HepG2 (cell line): ENCODE data around the gene PRMT2. TPM values are rescaled to one million over a fixed set of nuclear protein-coding genes. Genes with fewer than 3 reads are reported as not detected.

Source experiments
- ATAC-seq: fragments of 200-7000 bp; cut with Tn5 transposase; 3 replicates; pipeline ENCODE4 v1.9.1; 2020; ENCODE audit warnings: mild to moderate bottlenecking, moderate library complexity
- BruUV-seq: library from RNA; stranded (reverse); fragments of 400-500 nt; replicated peaks from 2 replicates; lab custom pipeline; 2021; lab: Mats Ljungman, UMichigan
- CTCF ChIA-PET: fragments of 300-600 bp; formaldehyde crosslinking; extraction: SDS; loops from one replicate; lab custom pipeline; 2021; ENCODE audit warnings: low total read pairs, inconsistent platforms, low intra/inter-chr PET ratio; lab: Yijun Ruan, JAX
- POLR2A ChIA-PET: fragments of 350-600 bp; sonication (Branson Sonifier 250); formaldehyde crosslinking; loops from one replicate; lab custom pipeline; 2020; ENCODE audit warnings: antibody characterized with exemption, inconsistent platforms; lab: Yijun Ruan, JAX
- DNase-seq: peaks from one replicate; pipeline ENCODE4 v3.0.0-alpha.2; 2015; ENCODE audit warnings: low spot score
- FAIRE-seq: peaks from 3 replicates; lab custom pipeline; 2011; peaks lifted over from hg19 to GRCh38; lab: Jason Lieb, UNC
- H2AFZ ChIP-seq: one replicate; pipeline ENCODE4 v1.6.1; 2011; ENCODE audit warnings: low read length, inconsistent platforms
- H3K27ac ChIP-seq: fragments of 300-600 bp; 3 replicates; pipeline ENCODE4 v1.8.0; 2011; ENCODE audit warnings: mixed run types, mild to moderate bottlenecking, mixed read lengths, low read length, inconsistent platforms; ENCODE audit not compliant: insufficient read depth; ENCODE audit errors: extremely low read length
- H3K27me3 ChIP-seq, 2 experiments: fragments of 200-600 bp in 1 of 2; 2 replicates in 1 of 2; 3 replicates in 1 of 2; pipeline versions ENCODE4 v1.6.0 to v1.8.0; 2011; ENCODE audit warnings: low read length in 2 of 2, mild to moderate bottlenecking in 2 of 2, moderate library complexity in 2 of 2, inconsistent platforms in 1 of 2; ENCODE audit not compliant: insufficient read depth in 2 of 2, control insufficient read depth in 1 of 2
- H3K36me3 ChIP-seq, 2 experiments: fragments of 200-600 bp in 1 of 2; replicated peaks in 1 of 2; 2 replicates in 1 of 2; 3 replicates in 1 of 2; pipeline versions ENCODE4 v1.5.1 to v1.8.0; 2011; ENCODE audit warnings: low read length in 2 of 2, inconsistent platforms in 1 of 2; ENCODE audit not compliant: insufficient read depth in 2 of 2, control insufficient read depth in 1 of 2
- H3K4me1 ChIP-seq: 2 replicates; pipeline ENCODE4 v1.5.1; 2012; ENCODE audit warnings: low read length, inconsistent platforms; ENCODE audit not compliant: insufficient read depth
- H3K4me2 ChIP-seq: 2 replicates; pipeline ENCODE4 v1.6.0; 2011; ENCODE audit warnings: low read depth, low read length, inconsistent platforms
- H3K4me3 ChIP-seq, 3 experiments: fragments of 200-600 bp in 1 of 3; sonication (generic), shearing (Covaris generic) in 1 of 3; replicated peaks in 1 of 3; 2 replicates each; pipeline ENCODE4 v1.5.1; 2011 to 2016; ENCODE audit warnings: low read length in 3 of 3, inconsistent platforms in 2 of 3, low read depth in 2 of 3, mild to moderate bottlenecking in 2 of 3, control low read depth in 1 of 3, mixed read lengths in 1 of 3; ENCODE audit not compliant: insufficient read depth in 1 of 3
- H3K79me2 ChIP-seq: one replicate; pipeline ENCODE4 v1.6.1; 2011; ENCODE audit warnings: low read length, inconsistent platforms; ENCODE audit not compliant: insufficient read depth
- H3K9ac ChIP-seq: 2 replicates; pipeline ENCODE4 v1.6.0; 2011; ENCODE audit warnings: mild to moderate bottlenecking, low read depth, low read length, inconsistent platforms; ENCODE audit not compliant: insufficient read depth
- H3K9me3 ChIP-seq: 2 replicates; pipeline ENCODE4 v1.5.1; 2012; ENCODE audit warnings: mild to moderate bottlenecking, low read length
- H4K20me1 ChIP-seq: 2 replicates; pipeline ENCODE4 v1.6.0; 2011; ENCODE audit warnings: inconsistent platforms, mild to moderate bottlenecking, low read length, moderate library complexity; ENCODE audit not compliant: insufficient read depth
- ATF7 ChIP-seq, 2 experiments: fragments of 450-650 bp in 1 of 2; sonication (generic) in 1 of 2; formaldehyde crosslinking in 1 of 2; IDR thresholded peaks; 2 replicates each; pipeline versions ENCODE4 v1.4.0 to v1.6.1; 2016 to 2020; ENCODE audit warnings: antibody characterized with exemption in 1 of 2, mild to moderate bottlenecking in 1 of 2, missing genetic modification reagents in 1 of 2
- FUBP1 ChIP-seq: sonication (generic); formaldehyde crosslinking; IDR thresholded peaks from 2 replicates; pipeline ENCODE4 v1.5.1; 2020; ENCODE audit warnings: missing genetic modification reagents, mild to moderate bottlenecking, borderline replicate concordance
- HNRNPLL ChIP-seq: fragments of 200-400 bp; formaldehyde crosslinking; IDR thresholded peaks from 2 replicates; pipeline ENCODE4 v1.6.1; 2017; ENCODE audit warnings: mild to moderate bottlenecking, low read depth, low read length; ENCODE audit not compliant: poor library complexity, severe bottlenecking
- IRF2 ChIP-seq: IDR thresholded peaks from 2 replicates; pipeline ENCODE4 v1.6.1; 2018; ENCODE audit warnings: missing genetic modification reagents, missing compliant biosample characterization
- MIER2 ChIP-seq: IDR thresholded peaks from 2 replicates; pipeline ENCODE4 v1.6.1; 2016; ENCODE audit warnings: missing biosample characterization, missing genetic modification reagents
- MYC ChIP-seq: sonication (generic); formaldehyde crosslinking; IDR thresholded peaks from 2 replicates; pipeline ENCODE4 v1.9.0; 2021; ENCODE audit warnings: missing genetic modification reagents, borderline replicate concordance
- TOPORS ChIP-seq: sonication (generic); formaldehyde crosslinking; IDR thresholded peaks from 2 replicates; pipeline ENCODE4 v1.8.0; 2023; ENCODE audit warnings: mild to moderate bottlenecking, missing genetic modification reagents
- ZIK1 ChIP-seq: sonication (generic); formaldehyde crosslinking; IDR thresholded peaks from 2 replicates; pipeline ENCODE4 v1.5.0; 2020; ENCODE audit warnings: mild to moderate bottlenecking, low read depth, missing genetic modification reagents, borderline replicate concordance
- ZNF30 ChIP-seq: sonication (generic); formaldehyde crosslinking; IDR thresholded peaks from 2 replicates; pipeline ENCODE4 v1.5.0; 2020; ENCODE audit warnings: mild to moderate bottlenecking, missing genetic modification reagents
- ZNF552 ChIP-seq: sonication (generic); formaldehyde crosslinking; IDR thresholded peaks from 2 replicates; pipeline ENCODE4 v1.9.0; 2022; ENCODE audit warnings: missing genetic modification reagents, mild to moderate bottlenecking, borderline replicate concordance
- ZNF616 ChIP-seq: sonication (generic); formaldehyde crosslinking; IDR thresholded peaks from 2 replicates; pipeline ENCODE4 v1.5.0; 2020; ENCODE audit warnings: low read depth, mild to moderate bottlenecking, missing genetic modification reagents
- WGBS: methylation state at CpG from one replicate; pipeline ENCODE4 v1.1.6; 2017; ENCODE audit warnings: low lambda C conversion rate; 5-methylcytosine and 5-hydroxymethylcytosine counted together
- in situ Hi-C: cut with HindIII; loops from 2 replicates; pipeline ENCODE4 v1.10.0; 2017; ENCODE audit warnings: low pct_unique_long_range_greater_than_20kb; ENCODE audit not compliant: extremely low pct_ligation_motif_present
- intact Hi-C: fragments of 100-400 bp; cut with micrococcal nuclease; formaldehyde crosslinking; loops from one replicate; pipeline ENCODE4 v1.10.0; 2022; ENCODE audit not compliant: unreplicated experiment
- polyA plus RNA-seq, 8 experiments: library from polyadenylated mRNA; depleted of rRNA in 3 of 8; stranded (reverse) in 7 of 8; unstranded in 1 of 8; fragments of >200 nt; fragmentation: Illumina TruSeq in 4 of 8; extraction: Trizol in 4 of 8; gene quantifications; 2 replicates each; pipeline versions ENCODE4 v1.2.1 to v1.2.3, GENCODE V29; 2011 to 2016; ENCODE audit warnings: low read depth in 4 of 8, missing spikeins in 1 of 8, mixed read lengths in 1 of 8; ENCODE audit not compliant: insufficient read depth in 1 of 8
- total RNA-seq, 5 experiments: library from RNA; depleted of rRNA; stranded (reverse); fragments of >200 nt; fragmentation: Illumina TruSeq; extraction: Trizol; gene quantifications; 2 replicates each; pipeline ENCODE4 v1.2.3, GENCODE V29; 2016; ENCODE audit warnings: low read depth in 1 of 5
- TF ChIP-seq, protein P1 (sequence below): sonication (generic); formaldehyde crosslinking; IDR thresholded peaks from 2 replicates; pipeline ENCODE4 v1.5.0; 2020; ENCODE audit warnings: missing genetic modification reagents, mild to moderate bottlenecking, borderline replicate concordance
- TF ChIP-seq, protein P2 (sequence below): sonication (generic); formaldehyde crosslinking; IDR thresholded peaks from 2 replicates; pipeline ENCODE4 v1.4.0; 2020; ENCODE audit warnings: missing genetic modification reagents, borderline replicate concordance
- TF ChIP-seq, protein P3 (sequence below): sonication (generic); formaldehyde crosslinking; IDR thresholded peaks from 2 replicates; pipeline ENCODE4 v1.4.0; 2020; ENCODE audit warnings: missing genetic modification reagents

PRMT2 gene
- total and polyA plus RNA-seq, 2 of the 13 experiments (the other 11 are each of a cell fraction or from before 2014, with no cell fraction given) = 54.4 to 78.8 TPM

DNA sequence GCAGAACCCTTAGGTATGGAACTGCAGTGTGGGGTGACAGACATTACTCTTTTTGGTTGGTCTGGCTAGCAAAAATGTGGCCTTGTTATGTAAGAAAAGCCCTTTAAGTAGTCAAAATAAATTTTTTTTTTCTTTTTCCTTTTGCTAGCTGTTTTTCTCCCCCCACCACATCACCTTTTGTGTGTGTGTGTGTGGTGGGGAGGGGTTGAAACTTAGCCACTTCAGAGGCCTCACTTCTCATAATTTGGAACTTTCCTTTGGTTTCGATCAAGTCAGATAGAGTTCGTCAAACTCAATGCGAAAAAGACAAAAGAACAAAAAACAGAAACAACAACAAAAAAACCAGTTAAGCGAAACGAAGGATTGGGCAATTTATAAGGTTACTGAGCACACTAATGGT is 1.9 kb upstream of the PRMT2 start:
- POLR2A ChIA-PET = interaction anchor here (5.1 kb wide), 1 partner anchor 12 kb away, joined by 48 read pairs; no protein-coding TSS in a partner anchor
- FAIRE-seq = no peak
- no peak for TF ChIP-seq ZNF616
- no peak for TF ChIP-seq TOPORS (CRISPR knock-in tag)
- no peak for TF ChIP-seq ZIK1 (CRISPR knock-in tag)
- TF ChIP-seq HNRNPLL = no peak
- no peak for TF ChIP-seq ATF7 (IDR thresholded peaks at IDR 0.05)
- no peak for TF ChIP-seq ATF7 (CRISPR knock-in tag; IDR thresholded peaks at IDR 0.05)
- TF ChIP-seq, protein P1, sequence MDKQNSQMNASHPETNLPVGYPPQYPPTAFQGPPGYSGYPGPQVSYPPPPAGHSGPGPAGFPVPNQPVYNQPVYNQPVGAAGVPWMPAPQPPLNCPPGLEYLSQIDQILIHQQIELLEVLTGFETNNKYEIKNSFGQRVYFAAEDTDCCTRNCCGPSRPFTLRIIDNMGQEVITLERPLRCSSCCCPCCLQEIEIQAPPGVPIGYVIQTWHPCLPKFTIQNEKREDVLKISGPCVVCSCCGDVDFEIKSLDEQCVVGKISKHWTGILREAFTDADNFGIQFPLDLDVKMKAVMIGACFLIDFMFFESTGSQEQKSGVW (CRISPR knock-in tag) = no peak
- no peak for TF ChIP-seq MYC
- TF ChIP-seq, protein P2, sequence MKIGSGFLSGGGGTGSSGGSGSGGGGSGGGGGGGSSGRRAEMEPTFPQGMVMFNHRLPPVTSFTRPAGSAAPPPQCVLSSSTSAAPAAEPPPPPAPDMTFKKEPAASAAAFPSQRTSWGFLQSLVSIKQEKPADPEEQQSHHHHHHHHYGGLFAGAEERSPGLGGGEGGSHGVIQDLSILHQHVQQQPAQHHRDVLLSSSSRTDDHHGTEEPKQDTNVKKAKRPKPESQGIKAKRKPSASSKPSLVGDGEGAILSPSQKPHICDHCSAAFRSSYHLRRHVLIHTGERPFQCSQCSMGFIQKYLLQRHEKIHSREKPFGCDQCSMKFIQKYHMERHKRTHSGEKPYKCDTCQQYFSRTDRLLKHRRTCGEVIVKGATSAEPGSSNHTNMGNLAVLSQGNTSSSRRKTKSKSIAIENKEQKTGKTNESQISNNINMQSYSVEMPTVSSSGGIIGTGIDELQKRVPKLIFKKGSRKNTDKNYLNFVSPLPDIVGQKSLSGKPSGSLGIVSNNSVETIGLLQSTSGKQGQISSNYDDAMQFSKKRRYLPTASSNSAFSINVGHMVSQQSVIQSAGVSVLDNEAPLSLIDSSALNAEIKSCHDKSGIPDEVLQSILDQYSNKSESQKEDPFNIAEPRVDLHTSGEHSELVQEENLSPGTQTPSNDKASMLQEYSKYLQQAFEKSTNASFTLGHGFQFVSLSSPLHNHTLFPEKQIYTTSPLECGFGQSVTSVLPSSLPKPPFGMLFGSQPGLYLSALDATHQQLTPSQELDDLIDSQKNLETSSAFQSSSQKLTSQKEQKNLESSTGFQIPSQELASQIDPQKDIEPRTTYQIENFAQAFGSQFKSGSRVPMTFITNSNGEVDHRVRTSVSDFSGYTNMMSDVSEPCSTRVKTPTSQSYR (CRISPR knock-in tag) = no peak
- TF ChIP-seq IRF2 (CRISPR knock-in tag) = no peak
- TF ChIP-seq ZNF30 (CRISPR knock-in tag) = no peak
- TF ChIP-seq, protein P3, sequence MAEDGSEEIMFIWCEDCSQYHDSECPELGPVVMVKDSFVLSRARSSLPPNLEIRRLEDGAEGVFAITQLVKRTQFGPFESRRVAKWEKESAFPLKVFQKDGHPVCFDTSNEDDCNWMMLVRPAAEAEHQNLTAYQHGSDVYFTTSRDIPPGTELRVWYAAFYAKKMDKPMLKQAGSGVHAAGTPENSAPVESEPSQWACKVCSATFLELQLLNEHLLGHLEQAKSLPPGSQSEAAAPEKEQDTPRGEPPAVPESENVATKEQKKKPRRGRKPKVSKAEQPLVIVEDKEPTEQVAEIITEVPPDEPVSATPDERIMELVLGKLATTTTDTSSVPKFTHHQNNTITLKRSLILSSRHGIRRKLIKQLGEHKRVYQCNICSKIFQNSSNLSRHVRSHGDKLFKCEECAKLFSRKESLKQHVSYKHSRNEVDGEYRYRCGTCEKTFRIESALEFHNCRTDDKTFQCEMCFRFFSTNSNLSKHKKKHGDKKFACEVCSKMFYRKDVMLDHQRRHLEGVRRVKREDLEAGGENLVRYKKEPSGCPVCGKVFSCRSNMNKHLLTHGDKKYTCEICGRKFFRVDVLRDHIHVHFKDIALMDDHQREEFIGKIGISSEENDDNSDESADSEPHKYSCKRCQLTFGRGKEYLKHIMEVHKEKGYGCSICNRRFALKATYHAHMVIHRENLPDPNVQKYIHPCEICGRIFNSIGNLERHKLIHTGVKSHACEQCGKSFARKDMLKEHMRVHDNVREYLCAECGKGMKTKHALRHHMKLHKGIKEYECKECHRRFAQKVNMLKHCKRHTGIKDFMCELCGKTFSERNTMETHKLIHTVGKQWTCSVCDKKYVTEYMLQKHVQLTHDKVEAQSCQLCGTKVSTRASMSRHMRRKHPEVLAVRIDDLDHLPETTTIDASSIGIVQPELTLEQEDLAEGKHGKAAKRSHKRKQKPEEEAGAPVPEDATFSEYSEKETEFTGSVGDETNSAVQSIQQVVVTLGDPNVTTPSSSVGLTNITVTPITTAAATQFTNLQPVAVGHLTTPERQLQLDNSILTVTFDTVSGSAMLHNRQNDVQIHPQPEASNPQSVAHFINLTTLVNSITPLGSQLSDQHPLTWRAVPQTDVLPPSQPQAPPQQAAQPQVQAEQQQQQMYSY (CRISPR knock-in tag) = no peak
- TF ChIP-seq MIER2 = no peak
- no peak for TF ChIP-seq ZNF552 (CRISPR knock-in tag)
- no peak for TF ChIP-seq FUBP1 (CRISPR knock-in tag)

More for the DNA sequence above, 1.9 kb upstream of the PRMT2 start:
- no peak for ATAC-seq
- intact Hi-C loops (no loop called here), in situ Hi-C loops (no loop called here)
- no peak overlapping the region for H3K27ac ChIP-seq
- no peaks in the 10 kb centered on the region for H4K20me1 ChIP-seq
- peaks cover 39% of the 10 kb centered on the region for H3K4me1 ChIP-seq
- BruUV-seq = no TSS peak
- H3K27me3 ChIP-seq = no peaks in the 10 kb centered on the region; a peak in 1 of 5 replicates
- H2AFZ ChIP-seq = peak overlapping the region; percentile 32
- H3K9ac ChIP-seq = no peak overlapping the region
- DNase-seq = no peak
- no peak overlapping the region for H3K4me2 ChIP-seq
- WGBS = 97% methylated on average over 5 of the region's 5 CpGs
- H3K4me3 ChIP-seq = no peak overlapping the region
- no peaks in the 10 kb centered on the region for H3K36me3 ChIP-seq
- H3K79me2 ChIP-seq = peaks cover 20% of the 10 kb centered on the region
- CTCF ChIA-PET = no interaction called here
- H3K9me3 ChIP-seq = no peaks in the 10 kb centered on the region
